Fibroblast of lung (primary cell): Measurements from ENCODE around the gene RNPEPL1.

ENCODE experiments used
- EZH2 ChIP-seq: IDR thresholded peaks from 2 replicates; pipeline ENCODE4 v1.5.1; 2012; ENCODE audit warnings: low read length, control low read depth, mild to moderate bottlenecking; ENCODE audit errors: missing control alignments
- TF ChIP-seq, protein P1 (sequence below), 2 donors: IDR thresholded peaks in 1 of 2; conservative IDR thresholded peaks in 1 of 2; 1 replicate in 1 of 2; 2 replicates in 1 of 2; pipeline ENCODE4 v1.5.1; 2011 to 2012; ENCODE audit warnings: low read length in 2 of 2, control low read depth in 1 of 2, inconsistent platforms in 1 of 2, low read depth in 1 of 2, mild to moderate bottlenecking in 1 of 2

GRCh38 chr2:240618776-240619175, 50.5 kb downstream of the RNPEPL1 start:
- TF ChIP-seq, protein P1, sequence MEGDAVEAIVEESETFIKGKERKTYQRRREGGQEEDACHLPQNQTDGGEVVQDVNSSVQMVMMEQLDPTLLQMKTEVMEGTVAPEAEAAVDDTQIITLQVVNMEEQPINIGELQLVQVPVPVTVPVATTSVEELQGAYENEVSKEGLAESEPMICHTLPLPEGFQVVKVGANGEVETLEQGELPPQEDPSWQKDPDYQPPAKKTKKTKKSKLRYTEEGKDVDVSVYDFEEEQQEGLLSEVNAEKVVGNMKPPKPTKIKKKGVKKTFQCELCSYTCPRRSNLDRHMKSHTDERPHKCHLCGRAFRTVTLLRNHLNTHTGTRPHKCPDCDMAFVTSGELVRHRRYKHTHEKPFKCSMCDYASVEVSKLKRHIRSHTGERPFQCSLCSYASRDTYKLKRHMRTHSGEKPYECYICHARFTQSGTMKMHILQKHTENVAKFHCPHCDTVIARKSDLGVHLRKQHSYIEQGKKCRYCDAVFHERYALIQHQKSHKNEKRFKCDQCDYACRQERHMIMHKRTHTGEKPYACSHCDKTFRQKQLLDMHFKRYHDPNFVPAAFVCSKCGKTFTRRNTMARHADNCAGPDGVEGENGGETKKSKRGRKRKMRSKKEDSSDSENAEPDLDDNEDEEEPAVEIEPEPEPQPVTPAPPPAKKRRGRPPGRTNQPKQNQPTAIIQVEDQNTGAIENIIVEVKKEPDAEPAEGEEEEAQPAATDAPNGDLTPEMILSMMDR (conservative IDR thresholded peaks at IDR 0.05 in 1 of 2, IDR thresholded peaks at IDR 0.05 in 1 of 2; ENCODE audit: low read depth in 1 of 2, low read length in 2 of 2) = no peak
- no peak for TF ChIP-seq EZH2
